ENCODE measurements around the gene MTRFR.
"Not testable (repeated sequence)": the region's sequence is repeated elsewhere in the genome, so short reads cannot be mapped to it uniquely, and the experiment has no call there.

MTRFR gene

DNA sequence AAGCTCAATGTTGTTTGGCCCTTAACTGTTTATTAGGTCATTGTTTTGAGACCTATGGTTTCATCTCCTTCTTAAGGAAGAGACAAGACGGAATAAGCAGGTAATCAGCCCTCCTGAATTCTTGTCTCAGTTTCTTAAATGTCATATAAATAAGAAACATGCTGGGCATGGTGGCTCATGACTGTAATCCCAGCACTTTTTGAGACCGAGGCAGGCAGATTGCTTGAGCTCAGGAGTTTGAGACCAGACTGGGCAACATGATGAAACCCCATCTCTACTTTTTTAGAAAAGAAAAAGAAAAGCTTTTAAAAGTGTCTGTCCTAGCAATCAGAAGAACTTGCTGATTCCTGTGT, 5.1 kb downstream of the MTRFR start:
- H3K4me3 ChIP-seq (ENCODE audit: low read depth, low read length): no peak overlapping the region
- no peak for DNase-seq (ENCODE audit: low read depth)
- TF ChIP-seq, protein P1, sequence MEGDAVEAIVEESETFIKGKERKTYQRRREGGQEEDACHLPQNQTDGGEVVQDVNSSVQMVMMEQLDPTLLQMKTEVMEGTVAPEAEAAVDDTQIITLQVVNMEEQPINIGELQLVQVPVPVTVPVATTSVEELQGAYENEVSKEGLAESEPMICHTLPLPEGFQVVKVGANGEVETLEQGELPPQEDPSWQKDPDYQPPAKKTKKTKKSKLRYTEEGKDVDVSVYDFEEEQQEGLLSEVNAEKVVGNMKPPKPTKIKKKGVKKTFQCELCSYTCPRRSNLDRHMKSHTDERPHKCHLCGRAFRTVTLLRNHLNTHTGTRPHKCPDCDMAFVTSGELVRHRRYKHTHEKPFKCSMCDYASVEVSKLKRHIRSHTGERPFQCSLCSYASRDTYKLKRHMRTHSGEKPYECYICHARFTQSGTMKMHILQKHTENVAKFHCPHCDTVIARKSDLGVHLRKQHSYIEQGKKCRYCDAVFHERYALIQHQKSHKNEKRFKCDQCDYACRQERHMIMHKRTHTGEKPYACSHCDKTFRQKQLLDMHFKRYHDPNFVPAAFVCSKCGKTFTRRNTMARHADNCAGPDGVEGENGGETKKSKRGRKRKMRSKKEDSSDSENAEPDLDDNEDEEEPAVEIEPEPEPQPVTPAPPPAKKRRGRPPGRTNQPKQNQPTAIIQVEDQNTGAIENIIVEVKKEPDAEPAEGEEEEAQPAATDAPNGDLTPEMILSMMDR (IDR thresholded peaks at IDR 0.05; ENCODE audit: insufficient read depth, low read depth, low read length, missing control alignments): no peak

DNA sequence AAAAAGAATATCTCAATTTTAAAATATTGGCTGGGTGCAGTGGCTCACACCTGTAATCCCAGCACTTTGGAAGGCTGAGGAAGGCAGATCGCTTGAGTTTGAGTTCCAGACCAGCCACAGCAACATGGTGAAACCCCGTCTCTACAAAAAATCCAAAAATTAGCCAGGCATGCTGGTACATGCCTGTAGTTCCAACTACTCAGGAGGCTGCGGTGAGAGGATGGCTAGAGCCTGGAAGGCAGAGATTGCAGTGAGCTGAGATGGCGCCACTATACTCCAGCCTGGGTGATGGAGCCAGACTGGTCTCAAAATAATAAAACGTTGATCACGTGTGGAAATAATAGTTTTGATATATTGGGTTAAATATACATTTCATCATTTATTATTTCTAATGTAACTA, 5.7 kb downstream of the MTRFR start:
- TF ChIP-seq, protein P1 (IDR thresholded peaks at IDR 0.05; ENCODE audit: insufficient read depth, low read depth, low read length, missing control alignments): no peak
- no peak for DNase-seq (ENCODE audit: low read depth)
- no peak overlapping the region for H3K4me3 ChIP-seq (ENCODE audit: low read depth, low read length)

- no peak for DNase-seq (ENCODE audit: low read depth)
- H3K4me3 ChIP-seq (ENCODE audit: low read depth, low read length): no peak overlapping the region
- TF ChIP-seq, protein P1 (IDR thresholded peaks at IDR 0.05; ENCODE audit: insufficient read depth, low read depth, low read length, missing control alignments): no peak
Observed at GRCh38 chr12:123242116-123242904, 9.1 kb downstream of the MTRFR start.

DNA sequence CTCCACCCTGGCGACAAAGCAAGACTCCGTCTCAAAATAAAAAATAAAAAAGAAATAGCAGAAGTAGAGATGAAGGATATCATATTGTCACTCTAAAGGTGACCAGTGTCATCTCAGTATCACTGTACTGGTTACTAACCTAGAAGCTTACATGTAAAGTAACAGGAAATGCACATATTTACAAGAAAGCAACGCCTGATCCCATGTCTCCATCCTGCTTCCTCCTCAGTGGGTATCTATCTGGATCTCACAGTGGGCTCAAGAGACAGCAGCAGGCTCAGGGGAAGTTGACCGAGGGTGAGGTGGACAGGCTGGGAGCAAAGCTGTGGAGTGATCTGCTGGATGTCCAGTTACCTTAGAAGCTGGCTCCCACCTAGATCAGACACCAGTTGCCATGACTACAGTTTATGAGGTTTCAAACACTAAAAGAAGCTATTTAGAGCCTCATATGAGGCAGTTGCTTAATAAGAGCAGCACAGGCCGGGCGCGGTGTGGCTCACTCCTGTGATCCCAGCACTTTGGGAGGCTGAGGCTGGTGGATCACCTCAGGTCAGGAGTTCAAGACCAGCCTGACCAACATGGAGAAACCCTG, 10.5 kb downstream of the MTRFR start:
- TF ChIP-seq, protein P1 (IDR thresholded peaks at IDR 0.05; ENCODE audit: insufficient read depth, low read depth, low read length, missing control alignments): no peak
- no peak overlapping the region for H3K4me3 ChIP-seq (ENCODE audit: low read depth, low read length)
- DNase-seq (ENCODE audit: low read depth): no peak

DNA sequence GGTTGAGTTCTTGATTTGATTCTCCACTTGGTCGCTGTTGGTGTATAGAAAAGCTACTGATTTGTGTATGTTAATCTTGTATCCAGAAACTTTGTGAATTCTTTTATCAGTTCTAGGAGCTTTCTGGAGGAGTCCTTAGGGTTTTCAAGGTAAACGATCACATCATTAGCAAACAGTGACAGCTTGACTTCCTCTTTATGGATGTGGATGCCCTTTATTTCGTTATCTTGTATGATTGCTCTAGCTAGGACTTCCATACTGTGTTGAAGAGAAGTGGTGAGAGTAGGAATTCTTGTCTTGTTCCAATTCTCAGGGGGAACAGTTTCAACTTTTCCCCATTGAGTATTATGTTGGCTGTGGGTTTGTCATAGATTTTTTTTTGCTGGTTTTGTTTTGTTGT, 12.4 kb downstream of the MTRFR start:
- TF ChIP-seq, protein P1 (IDR thresholded peaks at IDR 0.05; ENCODE audit: insufficient read depth, low read depth, low read length, missing control alignments): no peak
- H3K4me3 ChIP-seq (ENCODE audit: low read depth, low read length): no peak overlapping the region
- no peak for DNase-seq (ENCODE audit: low read depth)

GRCh38 chr12:123248129-123248528, 14.9 kb downstream of the MTRFR start:
- DNase-seq (ENCODE audit: low read depth); H3K4me3 ChIP-seq (ENCODE audit: low read depth, low read length): not testable (repeated sequence)

DNA sequence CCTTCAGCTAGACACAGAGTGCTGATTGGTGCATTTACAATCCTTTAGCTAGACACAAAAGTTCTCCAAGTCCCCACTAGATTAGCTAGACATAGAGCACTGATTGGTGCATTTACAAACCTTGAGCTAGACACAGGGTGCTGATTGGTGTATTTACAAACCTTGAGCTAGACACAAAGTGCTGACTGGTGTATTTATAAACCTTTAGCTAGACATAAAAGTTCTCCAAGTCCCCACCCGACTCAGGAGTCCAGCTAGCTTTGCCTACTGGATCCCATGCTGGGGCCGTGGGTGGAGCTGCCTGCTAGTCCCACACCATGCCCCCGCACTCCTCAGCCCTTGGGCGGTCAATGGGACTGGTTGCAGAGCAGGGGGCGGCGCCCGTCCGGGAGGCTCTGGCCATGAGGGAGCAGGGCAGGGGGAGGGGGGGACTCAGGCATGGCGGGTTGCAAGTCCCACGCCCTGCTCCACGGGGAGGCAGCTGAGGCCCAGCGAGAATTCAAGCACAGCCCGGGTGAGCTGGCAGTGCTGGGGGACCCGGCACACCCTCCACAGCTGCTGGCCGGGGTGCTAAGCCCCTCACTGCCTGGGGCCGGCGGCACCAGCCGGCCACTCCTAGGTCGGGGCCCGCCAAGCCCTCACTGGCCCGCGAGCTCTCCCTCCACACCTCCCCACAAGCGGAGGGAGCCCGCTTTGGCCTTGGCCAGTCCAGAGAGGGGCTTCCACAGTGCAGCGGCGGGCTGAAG, 15.9 kb downstream of the MTRFR start:
- not testable (repeated sequence) for H3K4me3 ChIP-seq (ENCODE audit: low read depth, low read length); DNase-seq (ENCODE audit: low read depth)

All from GM12865 (cell line).